ENCODE results near the gene LIPT2.

DNA sequence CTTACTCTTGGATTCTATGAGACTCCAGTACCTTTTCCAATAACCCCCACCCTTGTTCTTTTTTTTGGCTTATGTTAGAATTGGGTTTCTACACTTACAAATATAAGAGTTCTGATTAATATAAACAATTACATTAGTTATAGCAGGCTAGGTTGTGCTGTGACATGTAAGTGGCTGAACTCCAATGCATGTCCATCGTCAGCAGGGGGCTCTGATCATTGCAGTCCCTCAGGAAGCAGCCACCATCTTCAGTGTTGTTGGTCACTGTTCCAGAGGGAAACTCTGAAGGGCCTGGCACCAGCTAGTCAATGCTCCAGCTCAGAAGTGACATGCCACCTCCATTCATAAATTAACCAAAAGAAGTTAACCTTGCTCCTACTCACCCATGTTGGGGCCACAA lies 5.6 kb downstream of the LIPT2 start:
- no peak for TF ChIP-seq GLI4 (tag by site-specific recombination; IDR thresholded peaks at IDR 0.05)
- TF ChIP-seq ZNF830 (tag by site-specific recombination; IDR thresholded peaks at IDR 0.05; ENCODE audit: low read depth), result no peak
- TF ChIP-seq ZSCAN16 (tag by site-specific recombination; IDR thresholded peaks at IDR 0.05), result no peak
- TF ChIP-seq CTCF (tag by site-specific recombination; IDR thresholded peaks at IDR 0.05), result no peak
- no peak for TF ChIP-seq GLIS2 (tag by site-specific recombination; IDR thresholded peaks at IDR 0.05)
- no peak for TF ChIP-seq REST (tag by site-specific recombination; IDR thresholded peaks at IDR 0.05)
- no peak for TF ChIP-seq SETDB1 (IDR thresholded peaks at IDR 0.05; ENCODE audit: insufficient read length, low read length)
- TF ChIP-seq ZNF174 (tag by site-specific recombination; IDR thresholded peaks at IDR 0.05), result no peak
- no peak for TF ChIP-seq ZBTB49 (tag by site-specific recombination; IDR thresholded peaks at IDR 0.05; ENCODE audit: low read depth)
- TF ChIP-seq, protein P1, sequence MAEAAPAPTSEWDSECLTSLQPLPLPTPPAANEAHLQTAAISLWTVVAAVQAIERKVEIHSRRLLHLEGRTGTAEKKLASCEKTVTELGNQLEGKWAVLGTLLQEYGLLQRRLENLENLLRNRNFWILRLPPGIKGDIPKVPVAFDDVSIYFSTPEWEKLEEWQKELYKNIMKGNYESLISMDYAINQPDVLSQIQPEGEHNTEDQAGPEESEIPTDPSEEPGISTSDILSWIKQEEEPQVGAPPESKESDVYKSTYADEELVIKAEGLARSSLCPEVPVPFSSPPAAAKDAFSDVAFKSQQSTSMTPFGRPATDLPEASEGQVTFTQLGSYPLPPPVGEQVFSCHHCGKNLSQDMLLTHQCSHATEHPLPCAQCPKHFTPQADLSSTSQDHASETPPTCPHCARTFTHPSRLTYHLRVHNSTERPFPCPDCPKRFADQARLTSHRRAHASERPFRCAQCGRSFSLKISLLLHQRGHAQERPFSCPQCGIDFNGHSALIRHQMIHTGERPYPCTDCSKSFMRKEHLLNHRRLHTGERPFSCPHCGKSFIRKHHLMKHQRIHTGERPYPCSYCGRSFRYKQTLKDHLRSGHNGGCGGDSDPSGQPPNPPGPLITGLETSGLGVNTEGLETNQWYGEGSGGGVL (tag by site-specific recombination; IDR thresholded peaks at IDR 0.05), result no peak
- no peak for TF ChIP-seq ZNF580 (tag by site-specific recombination; IDR thresholded peaks at IDR 0.05)
- TF ChIP-seq ZNF138 (tag by site-specific recombination; IDR thresholded peaks at IDR 0.05; ENCODE audit: borderline replicate concordance), result no peak
- TF ChIP-seq HOXA7 (CRISPR knock-in tag; IDR thresholded peaks at IDR 0.05; ENCODE audit: borderline replicate concordance), result no peak

Measured in HEK293 (cell line).